ENCODE measurements around the gene ANKRD28. TPM values are rescaled to one million over a fixed set of nuclear protein-coding genes. Genes with fewer than 3 reads are reported as not detected.
A peak's percentile ranks its signal among the peaks of the same experiment; 100 is the strongest.
"Not testable (repeated sequence)": the region's sequence is repeated elsewhere in the genome, so short reads cannot be mapped to it uniquely, and the experiment has no call there.

The ANKRD28 gene
- total RNA-seq, 1 donor from 2014 or later: 39.6 TPM

DNA sequence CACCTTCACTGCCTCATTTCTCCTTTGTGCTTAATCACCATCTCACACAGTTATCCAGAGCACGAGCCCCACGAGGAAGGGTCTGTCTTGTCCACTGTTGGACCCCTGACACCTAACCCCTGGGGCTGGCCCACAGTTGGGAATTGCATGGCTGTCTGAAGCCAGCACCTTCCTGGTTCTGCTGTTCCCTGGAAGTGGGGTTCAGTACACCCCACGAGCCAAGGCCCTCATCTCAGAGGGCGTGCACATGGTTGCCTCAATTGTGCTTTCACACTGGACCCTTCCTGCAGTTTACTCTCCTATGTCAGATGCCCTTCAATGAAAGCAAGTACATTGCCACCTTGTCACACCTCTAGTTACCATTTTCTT lies 165.6 kb downstream of the ANKRD28 start:
- DNase-seq (ENCODE audit: low spot score): no peak
- Mint-ChIP-seq H3K4me1 (ENCODE audit: low read depth) (peaks cover 58% of the 10 kb centered on the region), H3K9me3 (no peaks in the 10 kb centered on the region), H3K27ac (no peak overlapping the region), H3K4me3 (no peak overlapping the region), H3K36me3 (ENCODE audit: low read depth) (no peaks in the 10 kb centered on the region), H3K27me3 (ENCODE audit: insufficient read depth) (no peaks in the 10 kb centered on the region)
- intact Hi-C loops (cut with micrococcal nuclease): loop anchor here (10.0 kb wide), 1 partner anchor 323 kb away; no protein-coding TSS in a partner anchor

DNA sequence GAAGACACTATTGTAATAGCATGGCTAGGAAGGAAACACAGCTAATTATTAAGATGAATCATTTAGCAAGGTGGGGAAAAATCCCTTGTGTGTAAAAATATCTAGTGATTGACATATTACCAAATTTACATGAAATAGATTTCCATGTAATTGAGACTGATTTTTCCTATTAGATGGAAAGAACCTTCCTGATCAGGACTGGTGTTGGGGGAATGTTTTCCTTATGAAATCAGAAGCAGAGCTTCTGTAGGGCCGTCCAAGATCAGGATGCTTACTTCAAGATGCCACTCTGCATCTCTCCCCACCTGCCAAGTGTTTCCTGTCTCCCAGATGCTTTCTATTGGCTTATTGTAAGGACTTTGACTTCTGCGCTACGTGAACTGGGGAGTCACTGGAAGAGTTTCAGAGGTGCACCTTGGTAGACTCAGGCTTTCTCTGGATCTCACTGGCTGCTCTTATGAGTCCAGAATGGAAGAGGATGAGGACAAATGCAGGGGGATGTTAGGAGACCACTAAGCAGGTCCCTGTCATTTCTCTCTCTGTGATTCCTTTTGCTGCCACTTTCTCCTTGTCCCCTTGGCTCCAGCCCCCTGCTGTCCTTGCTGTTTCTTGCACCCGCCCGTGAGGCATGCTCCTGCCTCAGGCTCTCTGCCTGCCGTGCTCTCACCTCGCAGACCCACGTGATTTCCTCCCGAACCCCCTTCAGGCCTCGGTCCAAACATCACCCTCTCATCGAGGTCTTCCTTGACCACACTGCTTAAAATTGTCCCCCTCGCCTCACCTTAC lies 166.2 kb downstream of the ANKRD28 start:
- Mint-ChIP-seq H3K9me3 (no peaks in the 10 kb centered on the region), H3K27ac (no peak overlapping the region), H3K4me3 (no peak overlapping the region), H3K27me3 (ENCODE audit: insufficient read depth) (no peaks in the 10 kb centered on the region), H3K4me1 (ENCODE audit: low read depth) (peaks cover 53% of the 10 kb centered on the region), H3K36me3 (ENCODE audit: low read depth) (no peaks in the 10 kb centered on the region)
- intact Hi-C loops (cut with micrococcal nuclease): loop anchor here (2.0 to 10.0 kb wide), 3 partner anchors 15 to 547 kb away; no protein-coding TSS in a partner anchor
- no peak for DNase-seq (ENCODE audit: low spot score)

DNA sequence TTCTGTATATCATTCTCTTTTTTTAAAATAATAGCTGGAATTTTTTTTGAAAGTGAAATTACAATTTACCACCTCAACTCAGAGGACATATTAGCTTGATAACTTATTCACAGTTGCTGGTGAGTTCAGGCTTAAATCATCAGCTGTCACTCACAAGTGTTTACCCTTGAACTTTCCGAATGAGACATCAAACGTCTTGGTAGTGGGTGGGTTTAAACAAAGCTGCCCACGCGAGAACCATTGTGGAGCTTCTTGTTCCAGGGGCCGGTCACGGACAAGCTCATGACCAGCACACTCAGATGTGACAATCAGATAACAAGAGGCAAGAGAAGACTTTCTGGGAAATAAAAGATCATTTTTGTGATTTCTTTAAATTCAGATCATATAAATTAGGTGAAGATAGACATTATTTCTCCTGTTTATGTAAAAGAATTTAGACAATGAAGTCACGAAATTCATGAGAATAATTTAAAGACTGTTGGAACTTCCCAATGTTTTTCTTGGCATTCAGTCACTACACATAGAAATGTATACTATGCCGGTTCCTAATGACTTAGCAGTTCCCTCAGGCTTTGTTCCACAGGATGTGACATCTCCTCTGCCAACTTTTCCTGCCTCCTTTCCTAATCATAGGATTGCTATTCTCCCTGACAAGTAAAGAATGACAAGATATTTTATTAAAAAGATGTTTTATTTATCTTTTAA lies 167.0 kb downstream of the ANKRD28 start:
- intact Hi-C loops (cut with micrococcal nuclease): loop anchor here (1.0 to 10.0 kb wide), 9 partner anchors 16 to 617 kb away; partner anchors contain the start of genes ANKRD28, BTD and HACL1
- H3K27me3 Mint-ChIP-seq (ENCODE audit: insufficient read depth): no peaks in the 10 kb centered on the region
- no peak for DNase-seq (ENCODE audit: low spot score)
- peak overlapping the region; percentile 62 for H3K27ac Mint-ChIP-seq
- no peaks in the 10 kb centered on the region for H3K36me3 Mint-ChIP-seq (ENCODE audit: low read depth)
- H3K4me1 Mint-ChIP-seq (ENCODE audit: low read depth): peaks cover 51% of the 10 kb centered on the region
- no peaks in the 10 kb centered on the region for H3K9me3 Mint-ChIP-seq
- H3K4me3 Mint-ChIP-seq: peak overlapping the region; percentile 17

DNA sequence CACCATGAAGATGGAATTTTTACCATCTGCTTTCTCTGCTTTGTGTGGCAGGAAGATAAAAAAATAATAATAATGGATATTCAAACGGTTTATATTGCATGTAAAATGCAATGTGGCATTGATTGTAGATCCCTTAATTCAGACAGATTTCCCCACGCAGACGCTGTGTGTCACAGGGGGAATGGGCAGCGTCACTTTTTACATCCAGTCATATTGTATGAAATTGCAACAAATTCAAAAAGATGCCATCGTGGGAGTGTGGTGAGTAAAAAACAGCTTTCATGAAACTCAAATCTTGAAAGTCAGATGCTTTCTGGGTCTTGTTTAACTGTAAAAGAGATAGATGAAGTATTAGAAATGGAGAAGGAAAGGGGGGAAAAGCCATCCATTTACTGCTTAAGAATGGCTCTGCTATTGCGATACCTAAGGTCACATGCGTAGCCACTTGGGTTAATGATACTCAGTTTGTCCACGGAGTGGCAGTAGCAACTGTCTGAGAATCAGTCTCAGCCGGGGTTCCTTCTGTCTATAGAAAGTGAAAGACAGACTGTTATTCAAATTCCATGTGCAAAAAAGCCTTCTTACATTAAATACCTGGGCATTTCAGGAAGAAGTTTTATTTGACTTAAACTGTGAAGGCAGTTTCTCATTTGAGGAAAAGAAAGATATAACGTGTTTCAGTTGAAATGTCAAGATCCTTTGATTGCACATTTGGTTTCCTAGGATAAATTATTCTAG lies 167.8 kb downstream of the ANKRD28 start:
- H3K4me1 Mint-ChIP-seq (ENCODE audit: low read depth): peaks cover 49% of the 10 kb centered on the region
- intact Hi-C loops (cut with micrococcal nuclease): loop anchor here (1.0 to 10.0 kb wide), 9 partner anchors 17 to 617 kb away; partner anchors contain the start of genes ANKRD28, BTD and HACL1

DNA sequence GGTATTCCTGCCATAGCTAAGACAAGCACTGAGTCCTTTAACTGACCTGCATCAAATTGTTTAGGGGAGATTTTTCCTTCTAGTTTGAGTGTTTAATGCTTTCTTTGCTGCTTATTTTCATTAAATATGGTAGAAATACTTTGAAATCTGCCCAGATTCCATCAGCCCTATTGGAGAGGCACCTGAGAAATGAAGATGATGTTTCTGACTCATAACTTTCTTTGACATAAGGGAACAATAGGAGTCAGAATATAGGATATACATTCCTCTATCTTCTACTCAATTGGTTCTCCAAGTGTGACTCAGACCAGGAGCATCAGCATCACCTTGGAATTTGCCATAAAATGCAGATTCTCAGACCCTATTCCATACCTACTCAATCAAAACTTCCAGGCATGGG lies 168.8 kb downstream of the ANKRD28 start:
- Mint-ChIP-seq H3K27ac (no peak overlapping the region), H3K4me1 (ENCODE audit: low read depth) (peaks cover 55% of the 10 kb centered on the region), H3K36me3 (ENCODE audit: low read depth) (peaks cover 7% of the 10 kb centered on the region), H3K9me3 (peaks cover 7% of the 10 kb centered on the region), H3K4me3 (no peak overlapping the region), H3K27me3 (ENCODE audit: insufficient read depth) (no peaks in the 10 kb centered on the region)
- intact Hi-C loops (cut with micrococcal nuclease): no loop called here
- DNase-seq (ENCODE audit: low spot score): no peak

More for the DNA sequence above, 167.8 kb downstream of the ANKRD28 start:
- Mint-ChIP-seq H3K4me3 (peak overlapping the region; percentile 48), H3K9me3 (no peaks in the 10 kb centered on the region), H3K36me3 (ENCODE audit: low read depth) (no peaks in the 10 kb centered on the region), H3K27me3 (ENCODE audit: insufficient read depth) (no peaks in the 10 kb centered on the region), H3K27ac (peak overlapping the region; percentile 62)
- peak; percentile 69 for DNase-seq (ENCODE audit: low spot score)

DNA sequence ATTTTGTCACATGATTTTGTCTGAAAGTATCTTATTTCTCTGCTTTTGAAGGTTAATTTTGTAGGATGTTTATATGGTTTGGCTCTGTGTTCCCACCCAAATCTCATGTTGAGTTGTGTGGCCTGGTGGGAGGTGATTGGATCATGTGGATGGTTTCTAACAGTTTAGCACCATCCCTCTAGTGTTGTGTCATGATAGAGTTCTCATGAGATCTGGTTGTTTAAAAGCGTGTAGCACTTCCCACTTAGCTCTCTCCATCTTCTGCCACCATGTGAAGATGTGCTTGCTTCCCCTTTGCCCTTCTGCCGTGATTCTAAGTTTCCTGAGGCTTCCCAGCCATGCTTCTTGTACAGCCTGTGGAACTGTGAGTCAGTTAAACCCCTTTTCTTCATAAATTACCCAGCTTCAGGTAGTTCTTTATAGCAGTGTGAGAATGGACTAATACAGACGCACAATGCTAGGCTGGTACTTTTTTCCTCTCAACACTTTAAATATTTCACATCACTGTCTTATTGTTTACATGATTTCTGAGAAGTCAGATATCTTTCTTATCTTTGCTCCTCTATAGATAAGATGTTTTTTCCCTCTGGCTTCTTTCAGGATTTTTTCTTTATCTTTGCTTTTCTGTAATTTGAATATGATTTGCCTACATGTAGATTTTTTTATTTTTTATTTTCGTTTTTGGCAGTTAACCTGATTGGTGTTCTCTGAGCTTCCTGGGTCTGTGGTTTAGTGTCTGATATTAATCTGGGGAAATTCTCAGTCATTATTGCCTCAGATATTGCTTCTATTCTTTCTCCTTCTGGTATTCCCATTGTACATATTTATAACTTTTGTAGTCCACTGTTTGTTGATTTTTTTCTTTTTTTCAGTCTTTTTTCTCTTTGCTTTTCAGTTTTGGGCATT lies 174.0 kb downstream of the ANKRD28 start:
- H3K4me3 Mint-ChIP-seq: peak overlapping the region; percentile 24
- intact Hi-C loops (cut with micrococcal nuclease): no loop called here
- peaks cover 45% of the 10 kb centered on the region for H3K9me3 Mint-ChIP-seq
- H3K27me3 Mint-ChIP-seq (ENCODE audit: insufficient read depth): no peaks in the 10 kb centered on the region
- H3K36me3 Mint-ChIP-seq (ENCODE audit: low read depth): peaks cover 31% of the 10 kb centered on the region
- peak overlapping the region; percentile 29 for H3K27ac Mint-ChIP-seq
- no peak for DNase-seq (ENCODE audit: low spot score)
- H3K4me1 Mint-ChIP-seq (ENCODE audit: low read depth): peaks cover 24% of the 10 kb centered on the region

DNA sequence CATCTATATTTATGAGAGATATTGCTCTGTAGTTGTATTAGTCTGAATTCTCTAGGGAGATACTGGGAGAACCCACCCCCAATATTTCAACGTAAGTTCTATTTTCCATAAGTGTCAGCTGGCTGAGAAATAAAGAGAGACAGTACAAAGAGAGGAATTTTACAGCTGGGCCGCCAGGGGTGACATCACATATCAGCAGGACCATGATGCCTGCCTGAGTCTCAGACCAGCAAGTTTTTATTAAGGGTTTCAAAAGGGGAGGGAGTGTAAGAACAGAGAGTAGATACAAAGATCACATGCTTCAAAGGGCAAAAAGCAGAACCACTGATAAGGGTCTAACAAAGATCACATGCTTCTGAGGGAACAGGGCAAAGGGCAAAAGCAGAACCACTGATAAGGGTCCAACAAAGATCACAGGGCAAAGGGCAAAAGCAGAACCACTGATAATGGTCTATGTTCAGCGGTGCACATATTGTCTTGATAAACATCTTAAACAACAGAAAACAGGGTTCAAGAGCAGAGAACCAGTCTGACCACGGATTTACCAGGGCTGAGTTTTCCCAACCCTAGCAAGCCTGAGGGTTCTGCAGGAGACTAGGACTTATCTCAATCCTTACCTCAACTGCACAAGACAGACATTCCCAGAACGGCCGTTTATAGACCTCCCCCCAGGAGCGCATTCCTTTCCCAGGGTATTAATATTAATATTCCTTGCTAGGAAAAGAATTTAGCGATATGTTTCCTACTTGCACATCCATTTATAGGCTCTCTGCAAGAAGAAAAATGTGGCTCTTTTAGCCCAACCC lies 177.9 kb downstream of the ANKRD28 start:
- peaks cover 50% of the 10 kb centered on the region for H3K9me3 Mint-ChIP-seq
- H3K4me1 Mint-ChIP-seq (ENCODE audit: low read depth): peaks cover 17% of the 10 kb centered on the region
- not testable (repeated sequence) for H3K27ac Mint-ChIP-seq

More for the DNA sequence above, 177.9 kb downstream of the ANKRD28 start:
- H3K27me3 Mint-ChIP-seq (ENCODE audit: insufficient read depth); H3K4me3 Mint-ChIP-seq; intact Hi-C loops (cut with micrococcal nuclease); DNase-seq (ENCODE audit: low spot score): not testable (repeated sequence)
- H3K36me3 Mint-ChIP-seq (ENCODE audit: low read depth): peaks cover 32% of the 10 kb centered on the region

Other genes starting within 250 kb of the ANKRD28 start
- gene HACL1, start 196.4 kb downstream of the ANKRD28 start, total RNA-seq: 21.4 and 24.8 TPM in 2 replicates
- 2.6 and 3.5 TPM in 2 replicates for gene BTD, start 196.2 kb downstream of the ANKRD28 start, total RNA-seq

All from activated T-helper 1 cell treated with anti-CD3 and anti-CD28 coated beads, Interleukin-12 subunit alpha, Interleukin-12 subunit beta, Interleukin-2, Interleukin-4 antibody, amounts not matched to agents 30 ng/mL and 10 ng/mL and 1 ng/mL, durations not matched to agents 14 hours and 24 hours and 36 hours (primary cell).